Fibroblast of lung (primary cell): ENCODE data around the gene SLC25A28.

Experiments
- EZH2 ChIP-seq: IDR thresholded peaks from 2 replicates; pipeline ENCODE4 v1.5.1; 2012; ENCODE audit warnings: low read length, control low read depth, mild to moderate bottlenecking; ENCODE audit errors: missing control alignments
- TF ChIP-seq, protein P1 (sequence below), 2 donors: IDR thresholded peaks in 1 of 2; conservative IDR thresholded peaks in 1 of 2; 1 replicate in 1 of 2; 2 replicates in 1 of 2; pipeline ENCODE4 v1.5.1; 2011 to 2012; ENCODE audit warnings: low read length in 2 of 2, control low read depth in 1 of 2, inconsistent platforms in 1 of 2, low read depth in 1 of 2, mild to moderate bottlenecking in 1 of 2

DNA sequence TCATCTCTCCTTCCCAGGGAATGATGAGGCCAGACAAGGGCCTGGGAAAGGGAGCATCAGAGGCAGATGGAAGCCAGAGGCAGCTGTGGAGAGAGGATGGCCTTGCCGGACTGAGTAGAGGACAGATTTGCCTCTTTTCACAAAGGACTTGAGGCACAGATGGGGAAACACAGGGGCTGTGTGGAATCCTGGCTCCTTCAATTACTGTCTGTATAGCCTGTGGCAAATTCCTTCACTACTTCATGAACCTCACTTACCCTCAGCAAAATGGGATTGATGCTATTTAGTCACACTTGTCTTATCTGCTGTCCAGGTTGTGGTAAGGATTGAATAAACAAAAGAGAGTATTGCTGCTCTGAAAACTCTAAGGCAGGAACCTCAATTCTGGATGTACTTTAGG, 40.3 kb downstream of the SLC25A28 start:
- TF ChIP-seq, protein P1, sequence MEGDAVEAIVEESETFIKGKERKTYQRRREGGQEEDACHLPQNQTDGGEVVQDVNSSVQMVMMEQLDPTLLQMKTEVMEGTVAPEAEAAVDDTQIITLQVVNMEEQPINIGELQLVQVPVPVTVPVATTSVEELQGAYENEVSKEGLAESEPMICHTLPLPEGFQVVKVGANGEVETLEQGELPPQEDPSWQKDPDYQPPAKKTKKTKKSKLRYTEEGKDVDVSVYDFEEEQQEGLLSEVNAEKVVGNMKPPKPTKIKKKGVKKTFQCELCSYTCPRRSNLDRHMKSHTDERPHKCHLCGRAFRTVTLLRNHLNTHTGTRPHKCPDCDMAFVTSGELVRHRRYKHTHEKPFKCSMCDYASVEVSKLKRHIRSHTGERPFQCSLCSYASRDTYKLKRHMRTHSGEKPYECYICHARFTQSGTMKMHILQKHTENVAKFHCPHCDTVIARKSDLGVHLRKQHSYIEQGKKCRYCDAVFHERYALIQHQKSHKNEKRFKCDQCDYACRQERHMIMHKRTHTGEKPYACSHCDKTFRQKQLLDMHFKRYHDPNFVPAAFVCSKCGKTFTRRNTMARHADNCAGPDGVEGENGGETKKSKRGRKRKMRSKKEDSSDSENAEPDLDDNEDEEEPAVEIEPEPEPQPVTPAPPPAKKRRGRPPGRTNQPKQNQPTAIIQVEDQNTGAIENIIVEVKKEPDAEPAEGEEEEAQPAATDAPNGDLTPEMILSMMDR (conservative IDR thresholded peaks at IDR 0.05 in 1 of 2, IDR thresholded peaks at IDR 0.05 in 1 of 2; ENCODE audit: low read depth in 1 of 2, low read length in 2 of 2), result no peak
- no peak for TF ChIP-seq EZH2
